ENCODE measurements around the gene SALL3.
"Not testable (repeated sequence)": the region's sequence is repeated elsewhere in the genome, so short reads cannot be mapped to it uniquely, and the experiment has no call there.

SALL3 gene

GRCh38 chr18:78979730-78980278 lies at the start of gene SALL3:
Gene SALL3 (plus strand): TSS chr18:78979818. CDS start chr18:78980275, 457 bp downstream.
- DNase-seq (ENCODE audit: low spot score): no peak

DNA sequence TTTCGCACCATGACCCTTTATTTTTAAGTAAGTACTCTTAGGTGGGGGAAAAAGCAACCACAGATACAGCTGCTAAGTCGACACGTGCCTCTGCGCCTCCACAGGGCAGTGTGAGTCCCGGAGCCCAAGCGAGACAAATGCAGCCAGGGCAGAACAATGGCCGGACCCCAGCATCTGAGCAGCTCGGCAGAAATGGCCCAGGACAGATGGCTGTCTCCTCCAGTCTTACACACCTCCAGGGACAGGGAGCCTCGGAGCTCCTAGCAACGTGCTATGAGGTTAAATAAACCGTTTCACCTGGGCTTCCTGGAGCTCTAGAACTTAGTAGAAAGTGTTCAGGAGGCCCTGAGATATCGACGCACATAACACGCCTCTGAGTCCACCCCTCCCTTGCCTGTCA lies 47.3 kb upstream of the SALL3 start:
- DNase-seq (ENCODE audit: low spot score): no peak

- DNase-seq (ENCODE audit: low spot score): no peak
Measured at GRCh38 chr18:78934003-78934402, 45.6 kb upstream of the SALL3 start.

DNA sequence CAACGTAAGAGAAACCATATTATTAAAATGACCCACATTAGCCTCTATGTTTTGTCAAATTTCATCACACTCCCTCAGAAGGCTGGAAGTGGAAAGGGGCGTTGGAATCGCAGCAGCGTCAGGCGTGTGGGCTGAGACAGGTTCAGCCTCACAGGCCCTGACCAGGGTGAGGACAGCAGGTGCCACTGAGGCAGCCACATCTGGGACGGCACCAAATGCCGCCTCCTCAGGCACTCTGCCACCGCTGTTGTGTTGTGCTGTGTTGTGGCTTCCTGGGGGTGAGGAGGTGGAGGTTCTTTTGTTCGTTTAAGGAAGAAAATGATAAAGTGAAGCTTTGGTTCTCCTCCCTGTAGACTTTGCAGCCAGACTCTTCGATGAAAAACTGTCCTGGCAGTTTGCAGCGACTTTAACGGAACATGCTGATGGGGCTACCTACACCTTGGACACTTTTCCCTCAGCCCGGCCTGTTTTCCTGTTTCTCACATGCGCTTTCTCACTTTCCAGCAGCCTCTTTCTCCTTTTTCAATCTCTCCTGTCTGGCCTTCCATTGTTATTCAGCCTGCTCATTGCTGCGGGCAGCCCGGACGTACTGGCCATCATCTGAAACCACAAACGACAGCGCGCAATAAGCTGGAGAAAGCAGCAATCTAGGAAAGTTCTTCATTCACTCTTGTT lies 44.9 kb upstream of the SALL3 start:
- DNase-seq (ENCODE audit: low spot score): no peak

- DNase-seq (ENCODE audit: low spot score): no peak
Measured at GRCh38 chr18:78935406-78935805, 44.2 kb upstream of the SALL3 start.

GRCh38 chr18:78936251-78937005 lies 43.2 kb upstream of the SALL3 start:
- DNase-seq (ENCODE audit: low spot score): no peak

DNA sequence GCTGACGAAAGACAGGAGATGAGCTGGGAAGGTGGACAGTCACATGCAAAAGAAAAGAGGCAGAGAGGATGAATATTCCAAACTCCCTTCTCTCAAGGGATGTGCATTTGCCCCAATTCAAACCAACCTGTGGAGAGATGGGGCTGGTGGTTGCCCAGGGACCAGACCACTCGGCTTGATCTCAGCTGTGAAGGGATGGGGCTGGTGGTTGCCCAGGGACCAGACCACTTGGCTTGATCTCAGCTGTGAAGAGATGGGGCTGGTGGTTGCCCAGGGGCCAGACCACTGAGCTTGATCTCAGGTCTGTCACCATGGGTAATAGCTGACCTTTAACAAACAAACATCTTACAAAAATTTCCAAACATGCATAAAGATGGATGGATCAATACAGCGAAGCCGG lies 42.5 kb upstream of the SALL3 start:
- DNase-seq (ENCODE audit: low spot score): no peak

DNA sequence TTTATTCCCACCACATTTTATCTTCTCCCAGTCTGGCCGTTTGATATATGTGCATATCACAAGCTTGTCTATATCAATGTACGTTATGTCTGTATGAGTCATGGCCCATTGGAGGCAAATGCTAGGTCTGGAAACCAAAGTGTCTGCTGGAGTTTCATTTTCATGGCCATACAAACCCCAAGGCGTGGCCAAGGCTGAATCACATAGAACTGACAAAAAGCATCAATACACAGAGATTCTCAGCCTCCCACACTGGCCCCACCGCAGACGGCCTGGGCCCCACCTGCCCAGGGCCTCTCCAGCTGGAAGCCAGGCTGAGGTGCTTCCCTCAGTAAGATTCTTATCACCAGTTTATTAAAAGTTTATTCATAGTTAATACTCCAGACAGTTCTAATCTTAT lies 40.5 kb upstream of the SALL3 start:
- peak; percentile 4 for DNase-seq (ENCODE audit: low spot score)

DNA sequence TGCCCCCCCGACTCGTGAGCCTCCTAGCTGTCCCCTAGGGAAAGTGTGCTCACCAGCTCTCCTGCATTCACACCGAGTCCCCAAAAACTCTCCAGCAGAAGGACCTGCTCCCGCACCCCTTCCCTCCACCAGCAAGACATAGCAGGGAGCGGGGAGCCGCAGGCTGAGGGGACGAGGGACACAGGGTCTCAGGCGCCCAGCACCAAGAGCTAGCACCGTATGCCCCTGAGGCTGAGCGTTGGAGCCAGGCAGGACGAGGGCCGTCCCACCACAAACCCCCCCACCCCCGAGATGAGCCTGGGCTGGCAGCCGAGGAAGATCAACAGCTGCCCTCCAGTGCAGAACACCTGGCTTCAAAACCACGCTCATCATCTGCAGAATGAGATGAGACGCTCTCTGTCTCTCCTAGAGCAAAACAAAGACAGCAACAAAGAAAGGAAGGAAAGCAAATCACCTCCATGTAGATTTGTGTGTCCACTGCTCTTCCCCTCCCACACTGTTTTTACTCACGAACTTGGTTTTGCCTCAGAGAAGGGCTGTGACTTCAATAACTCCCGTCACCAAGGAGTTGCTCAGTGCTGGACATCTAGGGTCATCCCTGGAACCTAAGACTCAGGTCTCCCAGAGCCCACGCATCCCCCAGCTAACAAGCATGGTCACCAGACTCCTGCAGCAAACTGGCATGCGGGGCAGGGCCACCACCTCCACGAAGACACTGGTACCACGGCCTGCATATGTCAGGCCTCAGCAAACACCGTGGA lies 39.7 kb upstream of the SALL3 start:
- DNase-seq (ENCODE audit: low spot score): no peak

DNA sequence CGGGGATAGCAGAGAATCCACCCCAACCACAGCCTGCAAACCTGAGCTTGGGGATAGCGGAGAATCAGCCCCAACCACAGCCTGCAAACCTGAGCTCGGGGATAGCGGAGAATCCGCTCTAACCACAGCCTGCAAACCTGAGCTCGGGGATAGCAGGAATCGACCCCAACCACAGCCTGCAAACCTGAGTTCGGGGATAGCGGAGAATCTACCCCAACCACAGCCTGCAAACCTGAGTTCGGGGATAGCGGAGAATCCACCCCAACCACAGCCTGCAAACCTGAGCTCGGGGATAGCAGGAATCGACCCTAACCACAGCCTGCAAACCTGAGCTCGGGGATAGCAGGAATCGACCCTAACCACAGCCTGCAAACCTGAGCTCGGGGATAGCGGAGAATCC lies 37.4 kb upstream of the SALL3 start:
- not testable (repeated sequence) for DNase-seq (ENCODE audit: low spot score)

- DNase-seq (ENCODE audit: low spot score): no peak
Measured at GRCh38 chr18:78945628-78946027, 34.0 kb upstream of the SALL3 start.

DNA sequence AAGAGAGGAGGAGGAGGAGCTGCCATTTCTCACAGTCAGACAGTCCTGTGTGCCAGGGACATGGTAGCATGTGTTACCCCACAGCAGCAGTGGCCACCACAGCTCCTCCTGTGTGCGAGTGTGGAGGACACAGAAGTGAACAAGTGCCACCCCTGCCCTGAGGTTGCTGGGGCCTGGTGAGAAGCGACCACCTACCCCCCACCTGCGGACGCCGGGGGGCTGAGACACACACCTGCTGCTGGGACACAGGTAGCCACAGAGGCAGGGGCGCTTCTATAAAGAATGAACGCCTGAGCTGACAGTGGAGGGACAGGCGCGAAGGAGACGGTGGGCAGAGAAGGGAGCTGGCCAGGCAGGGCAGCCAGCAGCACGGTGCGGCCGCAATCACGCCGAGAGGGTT lies 32.3 kb upstream of the SALL3 start:
- DNase-seq (ENCODE audit: low spot score): no peak

DNA sequence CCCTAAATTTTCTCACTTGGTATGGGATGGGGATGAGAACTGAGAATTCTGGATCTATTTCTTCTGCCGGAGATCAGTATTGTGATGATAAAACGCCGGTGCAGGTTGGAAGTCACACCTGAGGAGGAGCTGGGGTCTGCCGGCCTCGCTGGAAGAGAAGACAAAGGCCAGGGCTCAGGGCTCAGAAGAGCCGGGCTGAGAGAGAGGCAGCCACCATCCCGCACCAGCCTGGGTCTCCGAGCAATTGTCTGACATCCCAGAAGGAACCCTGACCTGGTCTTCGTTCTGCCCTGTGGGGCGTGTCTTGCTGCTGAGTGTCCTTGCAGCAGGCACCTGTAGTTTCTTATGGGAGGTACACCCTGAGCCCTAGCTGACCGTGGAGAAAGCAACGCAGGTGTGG lies 31.4 kb upstream of the SALL3 start:
- no peak for DNase-seq (ENCODE audit: low spot score)

- DNase-seq (ENCODE audit: low spot score): no peak
Measured at GRCh38 chr18:78948707-78949106, 30.9 kb upstream of the SALL3 start.

- DNase-seq (ENCODE audit: low spot score): no peak
Measured at GRCh38 chr18:78949216-78949615, 30.4 kb upstream of the SALL3 start.

DNA sequence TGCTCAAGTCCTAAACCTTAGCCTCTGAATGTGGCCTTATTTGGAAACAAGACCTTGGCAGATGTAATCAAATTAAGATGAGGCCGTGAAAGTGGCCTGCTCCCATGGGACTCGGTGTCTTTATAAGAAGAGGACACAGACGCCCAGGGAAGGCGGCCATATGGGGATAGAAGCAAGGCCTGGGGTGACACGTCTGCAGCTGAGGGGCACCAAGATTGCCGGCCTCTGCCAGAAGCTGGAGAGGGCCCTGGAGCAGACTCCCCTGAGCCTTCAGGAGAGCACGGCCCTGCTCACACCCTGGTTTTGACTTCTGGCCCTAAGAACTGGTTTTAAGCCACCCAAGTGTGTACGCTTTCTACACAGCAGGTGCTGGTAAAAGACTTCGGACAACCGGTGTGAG lies 29.2 kb upstream of the SALL3 start:
- no peak for DNase-seq (ENCODE audit: low spot score)

- DNase-seq (ENCODE audit: low spot score): no peak
Measured at GRCh38 chr18:78953566-78953965, 26.1 kb upstream of the SALL3 start.

- DNase-seq (ENCODE audit: low spot score): no peak
Measured at GRCh38 chr18:78955051-78955450, 24.6 kb upstream of the SALL3 start.

DNA sequence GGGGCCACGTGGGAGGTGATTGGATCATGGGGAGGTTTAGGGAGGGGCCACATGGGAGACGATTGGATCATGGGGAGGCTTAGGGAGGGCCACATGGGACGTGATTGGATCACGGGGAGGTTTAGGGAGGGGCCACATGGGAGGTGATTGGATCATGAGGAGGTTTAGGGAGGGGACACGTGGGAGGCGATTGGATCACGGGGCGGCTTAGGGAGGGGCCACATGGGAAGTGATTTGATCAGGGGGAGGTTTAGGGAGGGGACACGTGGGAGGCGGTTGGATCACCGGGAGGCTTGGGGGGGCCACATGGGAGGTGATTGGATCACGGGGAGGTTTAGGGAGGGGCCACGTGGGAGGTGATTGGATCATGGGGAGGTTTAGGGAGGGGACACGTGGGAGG lies 22.5 kb upstream of the SALL3 start:
- no peak for DNase-seq (ENCODE audit: low spot score)

DNA sequence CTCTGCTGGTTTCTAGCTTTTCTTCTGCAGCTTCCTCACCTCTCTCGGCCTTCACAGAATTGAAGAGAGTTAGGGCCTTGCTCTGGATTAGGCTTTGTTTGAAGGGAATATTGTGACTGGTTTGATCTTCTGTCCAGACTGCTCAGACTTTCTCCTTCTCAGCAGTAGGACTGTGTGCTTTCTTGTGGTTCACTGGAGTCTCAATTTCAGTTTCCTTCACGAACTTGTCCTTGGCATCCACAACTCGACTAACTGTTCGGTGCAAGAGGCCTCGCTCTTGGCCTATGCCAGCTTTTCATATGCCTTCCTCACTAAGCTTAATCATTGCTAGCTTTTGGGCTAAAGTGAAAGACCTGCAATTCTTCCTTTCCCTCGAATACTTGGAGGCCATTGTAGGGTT lies 18.9 kb upstream of the SALL3 start:
- DNase-seq (ENCODE audit: low spot score): no peak

GRCh38 chr18:78962098-78962497 lies 17.5 kb upstream of the SALL3 start:
- DNase-seq (ENCODE audit: low spot score): no peak

DNA sequence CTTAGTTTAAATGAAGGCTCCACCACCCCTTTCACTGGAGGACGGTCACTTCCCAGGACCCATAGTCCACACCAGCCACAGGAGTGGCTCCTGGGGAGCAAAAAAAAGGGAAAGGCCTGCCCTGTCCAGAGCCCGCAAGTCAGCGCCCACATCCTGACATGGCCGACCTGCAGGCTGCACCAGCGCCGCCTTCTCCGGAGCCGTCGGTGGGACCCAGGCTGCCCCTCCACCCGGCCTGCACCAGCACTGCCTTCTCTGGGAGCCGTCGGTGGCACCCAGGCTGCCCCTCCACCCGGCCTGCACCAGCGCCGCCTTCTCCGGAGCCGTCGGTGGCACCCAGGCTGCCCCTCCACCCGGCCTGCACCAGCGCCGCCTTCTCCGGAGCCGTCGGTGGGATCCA lies 14.9 kb upstream of the SALL3 start:
- not testable (repeated sequence) for DNase-seq (ENCODE audit: low spot score)

GRCh38 chr18:78965260-78965659 lies 14.4 kb upstream of the SALL3 start:
- no peak for DNase-seq (ENCODE audit: low spot score)

All from RKO (cell line).